HCT116 (cell line): Measurements from ENCODE around the gene TWIST2. TPM values are rescaled to one million over a fixed set of nuclear protein-coding genes. Genes with fewer than 3 reads are reported as not detected.

Source experiments
- ATAC-seq: fragments of 200-7000 bp; cut with Tn5 transposase; 2 replicates; pipeline ENCODE4 v1.9.1; 2020; ENCODE audit warnings: mild to moderate bottlenecking, moderate library complexity
- BruUV-seq: library from RNA; stranded (reverse); fragments of 400-500 nt; replicated peaks from 2 replicates; lab custom pipeline; 2021; lab: Mats Ljungman, UMichigan
- CTCF ChIA-PET: fragments of 300-600 bp; sonication (Branson Sonifier 250); formaldehyde crosslinking; loops from one replicate; lab custom pipeline; 2021; ENCODE audit warnings: antibody characterized with exemption; lab: Charles Lee
- POLR2A ChIA-PET: fragments of 300-600, 350-600 bp; sonication (Branson Sonifier 250); formaldehyde crosslinking; loops from one replicate; lab custom pipeline; 2021; ENCODE audit warnings: antibody characterized with exemption; lab: Charles Lee
- RAD21 ChIA-PET, 2 experiments: fragments of 300-600 bp; sonication (Branson Sonifier 250); formaldehyde crosslinking; loops; one replicate each; lab custom pipeline; 2023; ENCODE audit warnings: low total read pairs in 2 of 2; ENCODE audit not compliant: uncharacterized antibody in 2 of 2, unreplicated experiment in 2 of 2, low non-redundant PET in 1 of 2; lab: Charles Lee
- DNase-seq: peaks from one replicate; pipeline ENCODE4 v3.0.0-alpha.2; 2010; ENCODE audit warnings: low read depth, low spot score
- H2AFZ ChIP-seq: fragments of 200-600 bp; shearing (Covaris generic), sonication (generic); 2 replicates; pipeline ENCODE4 v1.6.1; 2017; ENCODE audit warnings: low read depth, mixed run types, mixed read lengths, antibody characterized with exemption, low read length; ENCODE audit not compliant: poor library complexity, severe bottlenecking
- H3K27ac ChIP-seq: 2 replicates; pipeline ENCODE4 v1.5.1; 2012; ENCODE audit warnings: low read depth, low read length
- H3K27me3 ChIP-seq: fragments of 200-600 bp; sonication (generic); 2 replicates; pipeline ENCODE4 v1.6.1; 2016; ENCODE audit warnings: mixed run types, low read length, mixed read lengths; ENCODE audit not compliant: insufficient read depth
- H3K36me3 ChIP-seq, 2 experiments: fragments of 200-500 bp in 1 of 2; fragments of 200-600 bp in 1 of 2; sonication (Bioruptor generic) in 1 of 2; sonication (generic) in 1 of 2; 2 replicates each; pipeline versions ENCODE4 v1.5.1 to v1.6.1; 2014 to 2016; ENCODE audit warnings: low read length in 2 of 2, inconsistent platforms in 1 of 2, mixed read lengths in 1 of 2, mixed run types in 1 of 2; ENCODE audit not compliant: insufficient read depth in 2 of 2, control insufficient read depth in 1 of 2
- H3K4me1 ChIP-seq, 2 experiments: fragments of 200-600 bp in 1 of 2; sonication (generic) in 1 of 2; 2 replicates each; pipeline versions ENCODE4 v1.5.1 to v1.6.1; 2012 to 2017; ENCODE audit warnings: low read length in 2 of 2, inconsistent platforms in 1 of 2, mild to moderate bottlenecking in 1 of 2, mixed read lengths in 1 of 2, mixed run types in 1 of 2, moderate library complexity in 1 of 2; ENCODE audit not compliant: insufficient read depth in 2 of 2, control insufficient read depth in 1 of 2
- H3K4me2 ChIP-seq: fragments of 200-600 bp; sonication (generic); 2 replicates; pipeline ENCODE4 v1.6.1; 2017; ENCODE audit warnings: mixed run types, low read length, mixed read lengths
- H3K4me3 ChIP-seq, 2 experiments: fragments of 200-600 bp in 1 of 2; sonication (generic) in 1 of 2; replicated peaks in 1 of 2; 2 replicates each; pipeline ENCODE4 v1.5.1; 2011 to 2016; ENCODE audit warnings: low read length in 2 of 2, control low read depth in 1 of 2, low read depth in 1 of 2, mild to moderate bottlenecking in 1 of 2, mixed read lengths in 1 of 2, mixed run types in 1 of 2
- H3K79me2 ChIP-seq: fragments of 200-600 bp; sonication (generic); 2 replicates; pipeline ENCODE4 v1.6.1; 2017; ENCODE audit warnings: mild to moderate bottlenecking, mixed run types, low read length, moderate library complexity, mixed read lengths; ENCODE audit not compliant: insufficient read depth
- H3K9ac ChIP-seq: fragments of 200-600 bp; sonication (generic); 2 replicates; pipeline ENCODE4 v1.6.1; 2016; ENCODE audit warnings: low read length, mixed read lengths
- H3K9me2 ChIP-seq: fragments of 200-600 bp; sonication (generic), shearing (Covaris generic); 2 replicates; pipeline ENCODE4 v1.6.1; 2017; ENCODE audit warnings: mixed run types, mild to moderate bottlenecking, moderate library complexity; ENCODE audit not compliant: insufficient read depth
- H3K9me3 ChIP-seq, 2 experiments: fragments of 200-500 bp in 1 of 2; fragments of 200-600 bp in 1 of 2; sonication (Bioruptor generic) in 1 of 2; sonication (generic) in 1 of 2; 2 replicates each; pipeline ENCODE4 v1.6.1; 2014 to 2017; ENCODE audit warnings: low read length in 2 of 2, mixed read lengths in 2 of 2, inconsistent platforms in 1 of 2, low read depth in 1 of 2, mild to moderate bottlenecking in 1 of 2, mixed run types in 1 of 2, moderate library complexity in 1 of 2; ENCODE audit not compliant: control insufficient read depth in 1 of 2, insufficient read depth in 1 of 2
- H4K20me1 ChIP-seq: fragments of 200-600 bp; sonication (generic), shearing (Covaris generic); 2 replicates; pipeline ENCODE4 v1.6.1; 2017; ENCODE audit warnings: mixed run types, mild to moderate bottlenecking, moderate library complexity; ENCODE audit not compliant: insufficient read depth
- CBX3 ChIP-seq: IDR thresholded peaks from 2 replicates; pipeline ENCODE4 v1.6.1; 2012; ENCODE audit warnings: low read depth
- ELF1 ChIP-seq: IDR thresholded peaks from 2 replicates; pipeline ENCODE4 v1.6.1; 2012; ENCODE audit warnings: low read depth, borderline replicate concordance
- EZH2phosphoT487 ChIP-seq: fragments of 200-600 bp; IDR thresholded peaks from 2 replicates; pipeline ENCODE4 v1.6.1; 2018; ENCODE audit warnings: antibody characterized with exemption, borderline replicate concordance
- FOSL1 ChIP-seq: IDR thresholded peaks from 2 replicates; pipeline ENCODE4 v1.6.1; 2012; ENCODE audit warnings: low read depth
- JUND ChIP-seq: IDR thresholded peaks from 2 replicates; pipeline ENCODE4 v1.6.1; 2012
- MAX ChIP-seq: IDR thresholded peaks from 2 replicates; pipeline ENCODE4 v1.6.1; 2012
- POLR2A ChIP-seq: IDR thresholded peaks from 2 replicates; pipeline ENCODE4 v1.7.0; 2011; ENCODE audit warnings: borderline replicate concordance; ENCODE audit not compliant: insufficient read depth, insufficient read length; ENCODE audit errors: extremely low read depth
- POLR2AphosphoS5 ChIP-seq: IDR thresholded peaks from 2 replicates; pipeline ENCODE4 v1.6.1; 2011; ENCODE audit warnings: mild to moderate bottlenecking, low read depth, low read length, moderate library complexity
- RAD21 ChIP-seq: IDR thresholded peaks from 2 replicates; pipeline ENCODE4 v1.6.1; 2012; ENCODE audit warnings: low read depth, mild to moderate bottlenecking
- SIN3A ChIP-seq: IDR thresholded peaks from 2 replicates; pipeline ENCODE4 v1.6.1; 2012; ENCODE audit warnings: low read depth
- SRF ChIP-seq: IDR thresholded peaks from 2 replicates; pipeline ENCODE4 v1.6.1; 2012; ENCODE audit warnings: low read depth
- TCF7L2 ChIP-seq: IDR thresholded peaks from 2 replicates; pipeline ENCODE4 v1.7.0; 2011; ENCODE audit warnings: borderline replicate concordance, inconsistent platforms; ENCODE audit not compliant: insufficient read depth, insufficient read length; ENCODE audit errors: extremely low read depth
- YY1 ChIP-seq: IDR thresholded peaks from 2 replicates; pipeline ENCODE4 v1.6.1; 2011; ENCODE audit warnings: low read length, low read depth, moderate library complexity, mild to moderate bottlenecking; ENCODE audit not compliant: insufficient replicate concordance; ENCODE audit errors: extremely low read depth
- intact Hi-C: fragments of 100-400 bp; cut with micrococcal nuclease; formaldehyde crosslinking; loops from 2 replicates; pipeline ENCODE4 v1.10.0; 2022
- total RNA-seq: library from RNA; stranded (reverse); gene quantifications from one replicate; pipeline ENCODE4 v1.2.1, GENCODE V29; 2021; ENCODE audit not compliant: unreplicated experiment
- TF ChIP-seq, protein P1 (sequence below): IDR thresholded peaks from 2 replicates; pipeline ENCODE4 v1.6.1; 2012; ENCODE audit warnings: low read depth
- TF ChIP-seq, protein P2 (sequence below), 3 experiments: fragments of 200-600 bp in 1 of 3; sonication (generic) in 1 of 3; IDR thresholded peaks in 2 of 3; conservative IDR thresholded peaks in 1 of 3; 2 replicates each; pipeline ENCODE4 v1.5.1; 2012 to 2017; ENCODE audit warnings: low read depth in 2 of 3, low read length in 2 of 3, antibody characterized with exemption in 1 of 3, borderline replicate concordance in 1 of 3, control low read depth in 1 of 3, mild to moderate bottlenecking in 1 of 3, mixed read lengths in 1 of 3, mixed run types in 1 of 3, moderate library complexity in 1 of 3; ENCODE audit not compliant: insufficient read depth in 1 of 3
- TF ChIP-seq, protein P3 (sequence below): IDR thresholded peaks from 2 replicates; pipeline ENCODE4 v1.6.1; 2011; ENCODE audit warnings: mild to moderate bottlenecking, low read length, moderate library complexity; ENCODE audit not compliant: insufficient replicate concordance; ENCODE audit errors: extremely low read depth

The TWIST2 gene
- total RNA-seq, 1 experiment from 2014 or later: not detected

- no peaks in the 10 kb centered on the region for H3K79me2 ChIP-seq
- no peak for DNase-seq
- H3K4me1 ChIP-seq: no peaks in the 10 kb centered on the region
- H3K36me3 ChIP-seq: no peaks in the 10 kb centered on the region
- no peaks in the 10 kb centered on the region for H3K9me3 ChIP-seq
- TF ChIP-seq POLR2AphosphoS5 (no peak), YY1 (no peak), POLR2A (no peak), SIN3A (no peak), RAD21 (no peak), CBX3 (no peak), ELF1 (no peak), TCF7L2 (no peak), SRF (no peak), FOSL1 (no peak), EZH2phosphoT487 (no peak), MAX (no peak), JUND (no peak)
- TF ChIP-seq, protein P1, sequence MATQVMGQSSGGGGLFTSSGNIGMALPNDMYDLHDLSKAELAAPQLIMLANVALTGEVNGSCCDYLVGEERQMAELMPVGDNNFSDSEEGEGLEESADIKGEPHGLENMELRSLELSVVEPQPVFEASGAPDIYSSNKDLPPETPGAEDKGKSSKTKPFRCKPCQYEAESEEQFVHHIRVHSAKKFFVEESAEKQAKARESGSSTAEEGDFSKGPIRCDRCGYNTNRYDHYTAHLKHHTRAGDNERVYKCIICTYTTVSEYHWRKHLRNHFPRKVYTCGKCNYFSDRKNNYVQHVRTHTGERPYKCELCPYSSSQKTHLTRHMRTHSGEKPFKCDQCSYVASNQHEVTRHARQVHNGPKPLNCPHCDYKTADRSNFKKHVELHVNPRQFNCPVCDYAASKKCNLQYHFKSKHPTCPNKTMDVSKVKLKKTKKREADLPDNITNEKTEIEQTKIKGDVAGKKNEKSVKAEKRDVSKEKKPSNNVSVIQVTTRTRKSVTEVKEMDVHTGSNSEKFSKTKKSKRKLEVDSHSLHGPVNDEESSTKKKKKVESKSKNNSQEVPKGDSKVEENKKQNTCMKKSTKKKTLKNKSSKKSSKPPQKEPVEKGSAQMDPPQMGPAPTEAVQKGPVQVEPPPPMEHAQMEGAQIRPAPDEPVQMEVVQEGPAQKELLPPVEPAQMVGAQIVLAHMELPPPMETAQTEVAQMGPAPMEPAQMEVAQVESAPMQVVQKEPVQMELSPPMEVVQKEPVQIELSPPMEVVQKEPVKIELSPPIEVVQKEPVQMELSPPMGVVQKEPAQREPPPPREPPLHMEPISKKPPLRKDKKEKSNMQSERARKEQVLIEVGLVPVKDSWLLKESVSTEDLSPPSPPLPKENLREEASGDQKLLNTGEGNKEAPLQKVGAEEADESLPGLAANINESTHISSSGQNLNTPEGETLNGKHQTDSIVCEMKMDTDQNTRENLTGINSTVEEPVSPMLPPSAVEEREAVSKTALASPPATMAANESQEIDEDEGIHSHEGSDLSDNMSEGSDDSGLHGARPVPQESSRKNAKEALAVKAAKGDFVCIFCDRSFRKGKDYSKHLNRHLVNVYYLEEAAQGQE: no peak
- TF ChIP-seq, protein P2, sequence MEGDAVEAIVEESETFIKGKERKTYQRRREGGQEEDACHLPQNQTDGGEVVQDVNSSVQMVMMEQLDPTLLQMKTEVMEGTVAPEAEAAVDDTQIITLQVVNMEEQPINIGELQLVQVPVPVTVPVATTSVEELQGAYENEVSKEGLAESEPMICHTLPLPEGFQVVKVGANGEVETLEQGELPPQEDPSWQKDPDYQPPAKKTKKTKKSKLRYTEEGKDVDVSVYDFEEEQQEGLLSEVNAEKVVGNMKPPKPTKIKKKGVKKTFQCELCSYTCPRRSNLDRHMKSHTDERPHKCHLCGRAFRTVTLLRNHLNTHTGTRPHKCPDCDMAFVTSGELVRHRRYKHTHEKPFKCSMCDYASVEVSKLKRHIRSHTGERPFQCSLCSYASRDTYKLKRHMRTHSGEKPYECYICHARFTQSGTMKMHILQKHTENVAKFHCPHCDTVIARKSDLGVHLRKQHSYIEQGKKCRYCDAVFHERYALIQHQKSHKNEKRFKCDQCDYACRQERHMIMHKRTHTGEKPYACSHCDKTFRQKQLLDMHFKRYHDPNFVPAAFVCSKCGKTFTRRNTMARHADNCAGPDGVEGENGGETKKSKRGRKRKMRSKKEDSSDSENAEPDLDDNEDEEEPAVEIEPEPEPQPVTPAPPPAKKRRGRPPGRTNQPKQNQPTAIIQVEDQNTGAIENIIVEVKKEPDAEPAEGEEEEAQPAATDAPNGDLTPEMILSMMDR (IDR thresholded peaks at IDR 0.05 in 2 of 3, conservative IDR thresholded peaks at IDR 0.05 in 1 of 3; ENCODE audit: borderline replicate concordance in 1 of 3, insufficient read depth in 1 of 3, low read depth in 2 of 3, low read length in 2 of 3): no peak
- TF ChIP-seq, protein P3, sequence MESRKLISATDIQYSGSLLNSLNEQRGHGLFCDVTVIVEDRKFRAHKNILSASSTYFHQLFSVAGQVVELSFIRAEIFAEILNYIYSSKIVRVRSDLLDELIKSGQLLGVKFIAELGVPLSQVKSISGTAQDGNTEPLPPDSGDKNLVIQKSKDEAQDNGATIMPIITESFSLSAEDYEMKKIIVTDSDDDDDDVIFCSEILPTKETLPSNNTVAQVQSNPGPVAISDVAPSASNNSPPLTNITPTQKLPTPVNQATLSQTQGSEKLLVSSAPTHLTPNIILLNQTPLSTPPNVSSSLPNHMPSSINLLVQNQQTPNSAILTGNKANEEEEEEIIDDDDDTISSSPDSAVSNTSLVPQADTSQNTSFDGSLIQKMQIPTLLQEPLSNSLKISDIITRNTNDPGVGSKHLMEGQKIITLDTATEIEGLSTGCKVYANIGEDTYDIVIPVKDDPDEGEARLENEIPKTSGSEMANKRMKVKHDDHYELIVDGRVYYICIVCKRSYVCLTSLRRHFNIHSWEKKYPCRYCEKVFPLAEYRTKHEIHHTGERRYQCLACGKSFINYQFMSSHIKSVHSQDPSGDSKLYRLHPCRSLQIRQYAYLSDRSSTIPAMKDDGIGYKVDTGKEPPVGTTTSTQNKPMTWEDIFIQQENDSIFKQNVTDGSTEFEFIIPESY: no peak
- no peak overlapping the region for H3K27ac ChIP-seq
- RAD21 ChIA-PET: no interaction called here
- ATAC-seq: no peak
- no TSS peak for BruUV-seq
- H3K4me2 ChIP-seq: no peak overlapping the region
- H3K4me3 ChIP-seq: no peak overlapping the region
- POLR2A ChIA-PET: interaction anchor here (0.6 kb wide), 1 partner anchor 1599 kb away, joined by 3 read pairs; no protein-coding TSS in a partner anchor
- H3K27me3 ChIP-seq: peaks cover 3% of the 10 kb centered on the region; the same call in 1 of the 2 replicates
- H4K20me1 ChIP-seq: no peaks in the 10 kb centered on the region
- H3K9me2 ChIP-seq: no peaks in the 10 kb centered on the region
- H2AFZ ChIP-seq: no peak overlapping the region
- intact Hi-C loops: no loop called here
- no peak overlapping the region for H3K9ac ChIP-seq
- CTCF ChIA-PET: no interaction called here
Measured at GRCh38 chr2:238874330-238875050, 26.6 kb downstream of the TWIST2 start.
